GM12873 (cell line): ENCODE measurements around the gene DHX57.

Experiments used
- CTCF ChIP-seq: IDR thresholded peaks from 2 replicates; pipeline ENCODE4 v1.5.1; 2012; ENCODE audit warnings: low read depth, mild to moderate bottlenecking, moderate library complexity, low read length, control low read depth; ENCODE audit not compliant: insufficient read depth; ENCODE audit errors: missing control alignments

DHX57 gene

GRCh38 chr2:38778687-38779082 lies 97.0 kb downstream of the DHX57 start:
- TF ChIP-seq CTCF, result no peak

GRCh38 chr2:38776531-38776930 lies 99.2 kb downstream of the DHX57 start:
- no peak for TF ChIP-seq CTCF

GRCh38 chr2:38775921-38776225 lies 99.9 kb downstream of the DHX57 start:
- TF ChIP-seq CTCF, result no peak

- TF ChIP-seq CTCF, result no peak
These were observed 100.4 kb downstream of the DHX57 start for GRCh38 chr2:38775097-38775920.

GRCh38 chr2:38771632-38772031 lies 104.1 kb downstream of the DHX57 start:
- TF ChIP-seq CTCF, result no peak

- no peak for TF ChIP-seq CTCF
These were observed 110.2 kb downstream of the DHX57 start for GRCh38 chr2:38765551-38765950.

GRCh38 chr2:38765149-38765548 lies 110.6 kb downstream of the DHX57 start:
- no peak for TF ChIP-seq CTCF

GRCh38 chr2:38763728-38764127 lies 112.0 kb downstream of the DHX57 start:
- TF ChIP-seq CTCF, result no peak
